Stimulated activated CD8-positive, alpha-beta memory T cell treated with anti-CD3 and anti-CD28 coated beads, Interleukin-4, amount 100 ng/mL, for 1 hour (primary cell): ENCODE results near the gene FFAR3.
"Not testable (repeated sequence)": the region's sequence is repeated elsewhere in the genome, so short reads cannot be mapped to it uniquely, and the experiment has no call there.

ENCODE experiments used
- DNase-seq, 2 donors: peaks; one replicate each; pipeline ENCODE4 v3.0.0-alpha.2; 2020; ENCODE audit warnings: low read depth in 2 of 2, low spot score in 1 of 2

FFAR3 gene

DNA sequence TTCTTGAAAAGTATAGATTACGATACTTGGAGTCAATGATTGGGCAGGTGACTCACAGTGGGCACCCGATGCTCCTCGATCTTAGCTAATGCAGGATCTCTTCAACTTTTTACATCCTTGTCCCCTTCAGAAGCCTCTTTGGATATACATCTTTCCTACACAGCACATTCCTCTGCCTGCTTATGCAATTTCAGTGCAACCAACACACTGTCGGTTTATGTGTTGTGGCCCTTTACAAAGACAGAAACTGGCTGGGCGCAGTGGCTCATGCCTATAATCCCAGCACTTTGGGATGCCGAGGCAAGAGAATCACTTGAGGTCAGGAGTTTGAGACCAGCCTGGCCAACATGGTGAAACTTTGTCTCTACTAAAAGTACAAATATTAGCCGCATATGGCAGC is 15.2 kb downstream of the FFAR3 start:
- DNase-seq, result no peak

DNA sequence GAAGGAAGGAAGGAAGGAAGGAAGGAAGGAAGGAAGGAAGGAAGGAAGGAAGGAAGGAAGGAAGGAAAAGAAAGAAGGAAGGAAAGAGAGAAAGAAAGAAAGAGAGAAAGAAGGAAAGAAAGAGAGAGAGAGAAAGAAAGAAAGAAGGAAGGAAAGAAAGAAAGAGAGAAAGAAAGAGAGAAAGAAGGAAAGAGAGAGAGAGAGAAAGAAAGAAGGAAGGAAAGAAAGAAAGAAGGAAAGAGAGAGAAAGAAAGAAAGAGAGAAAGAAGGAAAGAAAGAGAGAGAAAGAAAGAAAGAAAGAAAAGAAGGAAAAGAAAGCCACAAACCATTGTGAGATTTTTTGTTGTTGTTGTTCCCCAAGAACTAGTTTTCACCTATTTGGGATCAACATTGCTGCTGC is 15.8 kb downstream of the FFAR3 start:
- not testable (repeated sequence) for DNase-seq

DNA sequence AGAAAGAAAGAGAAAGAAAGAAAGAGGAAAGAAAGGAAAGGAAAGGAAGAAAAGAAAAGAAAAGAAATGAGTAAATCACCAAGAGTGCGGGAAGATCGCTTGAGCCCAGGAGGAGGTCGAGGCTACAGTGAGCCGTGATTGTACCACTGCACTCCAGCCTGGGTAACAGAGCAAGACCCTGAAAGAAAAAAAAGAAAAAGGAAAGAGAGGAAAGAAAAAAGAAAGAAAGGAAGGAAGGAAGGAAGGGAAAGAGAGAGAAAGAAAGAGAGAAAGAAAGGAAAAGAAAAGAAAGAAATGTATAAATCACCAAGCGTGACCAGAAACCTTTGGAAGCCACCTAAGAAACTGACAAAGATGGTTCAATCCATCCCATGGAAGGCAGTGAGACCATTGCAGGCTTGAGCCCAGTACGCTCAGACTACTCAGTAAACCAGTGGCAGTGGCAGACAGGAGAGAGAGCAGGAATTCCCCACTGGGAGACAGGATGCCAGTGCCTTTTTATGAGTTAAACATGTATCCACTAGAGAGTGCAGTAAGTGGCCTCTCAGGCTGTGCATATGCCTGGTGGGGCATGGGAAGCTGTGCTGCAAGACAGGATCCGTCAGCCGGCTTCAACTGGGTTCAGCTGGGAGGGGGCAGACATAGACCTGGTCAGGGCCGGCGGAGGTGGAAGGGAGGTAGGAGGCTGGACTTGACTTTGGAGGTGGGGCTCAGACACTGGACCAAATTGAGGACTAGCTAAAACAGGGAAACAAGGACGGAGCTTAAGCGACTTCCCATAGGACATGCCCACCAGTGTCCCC is 17.4 kb downstream of the FFAR3 start:
- DNase-seq, result no peak

DNA sequence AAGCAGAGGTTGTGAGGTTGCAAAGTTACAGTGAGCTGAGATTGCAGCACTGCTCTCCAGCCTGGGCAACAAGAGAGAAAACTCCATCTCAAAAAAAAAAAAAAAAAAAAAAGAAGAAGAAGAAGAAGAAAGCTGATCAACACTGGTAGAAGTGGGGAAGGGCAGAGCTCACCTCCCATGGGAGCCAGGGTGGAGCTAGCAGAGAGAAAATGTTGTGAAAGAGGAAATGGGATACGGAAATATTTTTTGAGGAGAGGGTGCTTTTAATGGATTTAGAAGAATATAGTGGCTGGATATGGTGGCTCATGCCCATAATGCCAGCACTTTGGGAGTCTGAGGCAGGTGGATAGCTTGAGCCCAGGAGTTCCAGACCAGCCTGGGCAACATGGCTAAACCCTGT is 19.4 kb downstream of the FFAR3 start:
- no peak for DNase-seq

DNA sequence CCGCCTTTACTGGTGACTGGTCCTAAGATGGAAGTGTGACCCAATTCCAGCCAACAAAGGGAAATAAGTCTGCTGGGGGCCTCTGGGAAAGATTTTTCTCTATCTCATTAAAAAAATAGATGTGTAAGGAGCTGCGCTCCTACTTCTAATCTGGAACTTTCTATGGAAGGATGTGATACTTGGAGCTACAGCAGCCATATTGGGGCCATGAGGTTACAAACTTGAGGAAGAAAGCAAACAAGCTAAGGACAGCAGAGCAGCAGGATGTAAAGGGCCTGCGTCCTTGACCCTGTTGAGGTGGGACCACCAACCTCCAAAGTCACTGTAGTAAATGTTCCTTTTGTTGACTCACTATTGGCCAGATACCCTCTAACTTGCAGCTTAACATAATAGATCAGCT is 20.1 kb downstream of the FFAR3 start:
- no peak for DNase-seq

DNA sequence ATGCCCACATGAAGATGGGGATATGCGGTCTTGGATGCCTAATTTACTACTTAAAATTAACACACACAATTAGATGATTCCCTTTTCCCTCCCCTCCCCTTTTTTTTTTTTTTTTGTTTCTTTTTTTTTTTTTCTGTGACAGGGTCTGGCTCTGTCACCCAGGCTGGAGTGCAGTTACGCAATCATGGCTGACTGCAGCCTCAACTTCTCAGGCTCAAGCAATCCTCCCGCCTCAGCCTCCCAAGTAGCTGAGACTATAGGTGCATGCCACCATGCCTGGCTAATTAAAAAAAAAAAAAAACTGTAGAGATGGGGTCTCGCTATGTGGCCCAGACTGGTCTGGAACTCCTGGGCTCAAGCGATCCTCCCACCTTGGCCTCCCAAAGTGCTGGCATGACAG is 21.3 kb downstream of the FFAR3 start:
- not testable (repeated sequence) for DNase-seq

DNA sequence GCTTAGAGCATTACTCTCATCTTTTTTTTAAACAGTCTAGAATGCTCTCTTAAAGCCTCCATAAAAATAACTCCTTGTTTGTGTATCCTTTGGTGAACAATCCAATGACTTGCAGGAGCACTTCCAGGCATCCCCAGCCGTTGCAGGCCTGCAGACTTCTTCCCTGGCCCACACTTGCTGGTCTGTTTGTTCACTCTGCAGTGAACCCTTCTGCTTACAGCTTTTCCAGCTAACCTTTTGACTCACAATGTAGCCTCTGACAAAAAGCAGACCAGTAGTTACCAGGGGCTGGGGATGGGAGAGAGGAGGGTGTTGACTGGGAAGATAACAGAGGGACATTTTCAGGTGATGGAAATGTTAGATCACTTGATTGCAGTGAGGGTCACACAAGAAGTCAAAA is 21.7 kb downstream of the FFAR3 start:
- no peak for DNase-seq

DNA sequence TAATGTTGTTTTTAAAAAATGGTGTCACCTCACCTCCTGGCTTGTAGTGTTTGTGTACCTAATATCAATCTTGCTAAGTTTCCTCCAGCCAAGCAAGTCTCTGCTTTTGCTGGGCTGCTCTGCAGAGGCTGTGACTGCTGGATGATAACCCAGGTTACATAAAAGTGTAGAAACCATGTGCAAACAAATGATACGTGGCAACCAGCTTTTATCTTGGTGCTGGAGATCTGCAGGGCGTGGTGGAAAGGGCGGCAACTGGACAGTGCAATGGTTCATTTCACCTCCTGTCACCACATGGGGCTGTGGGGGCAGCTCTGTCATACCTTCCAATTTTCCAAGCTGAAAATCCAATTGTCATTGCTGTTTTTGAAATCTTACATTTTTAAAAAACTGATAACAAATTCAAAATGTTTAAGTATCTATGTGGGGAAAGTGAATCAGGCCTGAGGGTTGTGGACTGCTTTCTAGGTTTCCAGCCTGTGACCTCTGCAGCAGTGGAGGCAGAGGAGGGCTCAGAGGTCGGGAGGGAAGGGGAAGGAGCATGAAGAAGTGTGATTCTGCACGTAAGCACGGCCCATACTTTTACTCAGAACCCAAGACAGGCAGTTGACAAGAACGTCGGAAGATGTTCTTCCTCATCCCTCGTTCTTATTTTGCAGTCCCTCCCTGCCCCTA is 22.3 kb downstream of the FFAR3 start:
- DNase-seq, result no peak

DNA sequence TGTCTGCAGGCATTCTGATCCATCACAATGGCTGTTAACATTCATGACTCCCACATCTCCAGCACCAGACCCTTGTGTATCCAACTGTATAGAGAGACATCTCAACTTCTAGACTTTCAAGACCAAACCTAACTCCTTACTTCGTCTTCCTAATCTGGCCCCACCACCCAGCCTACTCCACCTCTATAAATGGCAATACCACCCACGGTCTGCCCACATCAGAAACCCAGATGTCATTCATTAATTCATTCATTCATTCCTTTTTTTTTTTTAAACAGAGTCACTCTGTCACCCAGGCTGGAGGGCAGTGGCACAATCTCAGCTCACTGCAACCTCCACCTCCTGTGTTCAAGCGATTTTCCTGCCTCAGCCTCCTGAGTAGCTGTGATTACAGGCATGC is 23.1 kb downstream of the FFAR3 start:
- DNase-seq, result no peak

DNA sequence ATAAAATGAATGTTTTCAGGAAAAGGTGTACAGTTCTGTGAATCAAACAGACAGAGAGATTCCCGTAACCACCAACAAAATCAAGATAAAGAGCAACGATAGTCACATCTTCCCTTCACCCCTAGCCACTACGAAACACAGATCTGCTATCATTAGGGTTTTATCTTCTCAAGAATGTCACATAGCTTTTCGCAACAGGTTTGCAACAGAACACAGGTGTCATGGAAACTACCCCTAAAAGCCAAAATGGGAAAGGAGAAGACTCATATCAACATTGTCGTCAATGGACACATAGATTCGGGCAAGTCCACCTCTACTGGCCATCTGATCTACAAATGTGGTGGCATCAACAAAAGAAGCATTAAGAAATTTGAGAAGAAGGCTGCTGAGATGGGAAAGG is 23.7 kb downstream of the FFAR3 start:
- no peak for DNase-seq

DNA sequence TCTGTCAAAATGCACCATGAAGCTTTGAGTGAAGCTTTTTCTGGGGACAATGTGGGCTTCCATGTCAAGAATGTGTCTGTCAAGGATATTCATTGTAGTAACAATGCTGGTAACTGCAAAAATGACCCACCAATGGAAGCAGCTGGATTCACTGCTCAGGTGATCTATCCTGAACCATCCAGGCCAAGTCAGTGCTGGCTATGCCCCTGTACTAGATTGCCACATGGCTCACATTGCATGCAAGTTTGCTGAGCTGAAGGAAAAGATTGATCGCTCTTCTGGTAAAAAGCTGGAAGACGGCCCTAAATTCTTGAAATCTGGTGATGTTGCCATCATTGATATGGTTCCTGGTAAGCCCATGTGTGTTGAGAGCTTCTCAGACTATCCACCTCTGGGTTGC is 25.3 kb downstream of the FFAR3 start:
- DNase-seq, result no peak

DNA sequence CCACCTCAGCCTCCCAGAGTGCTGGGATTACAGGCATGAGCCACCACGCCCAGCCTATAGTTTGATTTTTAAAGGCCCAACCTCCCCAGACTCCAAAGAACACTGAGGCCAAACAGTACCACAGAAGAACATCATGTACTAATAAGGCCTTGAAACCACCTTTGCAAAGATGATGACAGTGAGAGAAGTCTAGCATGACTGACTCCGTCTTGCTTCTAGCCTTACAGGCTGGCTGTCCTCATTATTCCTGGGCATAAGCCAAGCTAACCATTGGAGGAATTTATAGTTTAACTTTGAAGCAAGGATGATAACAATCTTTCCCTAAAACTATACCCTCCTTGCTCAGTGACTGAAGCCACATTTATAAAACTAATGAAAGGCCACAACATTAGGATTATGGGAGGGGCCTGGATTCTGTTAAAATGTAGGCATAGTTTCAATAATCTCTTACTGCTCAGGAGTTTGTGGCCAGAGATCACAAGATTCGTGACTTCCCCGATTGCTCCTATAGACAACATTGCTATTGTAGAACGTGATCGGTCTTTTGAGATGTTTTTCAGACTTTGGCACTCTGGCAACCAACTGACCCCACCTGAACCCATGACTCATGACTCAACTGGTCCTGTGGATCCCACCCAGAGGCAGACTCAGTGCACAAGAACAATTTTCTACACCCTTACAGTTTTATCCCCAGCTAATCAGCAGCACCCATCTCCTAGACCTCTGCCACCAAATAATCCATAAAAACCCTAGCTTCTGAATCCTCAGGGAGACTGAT is 30.2 kb downstream of the FFAR3 start:
- DNase-seq, result no peak

DNA sequence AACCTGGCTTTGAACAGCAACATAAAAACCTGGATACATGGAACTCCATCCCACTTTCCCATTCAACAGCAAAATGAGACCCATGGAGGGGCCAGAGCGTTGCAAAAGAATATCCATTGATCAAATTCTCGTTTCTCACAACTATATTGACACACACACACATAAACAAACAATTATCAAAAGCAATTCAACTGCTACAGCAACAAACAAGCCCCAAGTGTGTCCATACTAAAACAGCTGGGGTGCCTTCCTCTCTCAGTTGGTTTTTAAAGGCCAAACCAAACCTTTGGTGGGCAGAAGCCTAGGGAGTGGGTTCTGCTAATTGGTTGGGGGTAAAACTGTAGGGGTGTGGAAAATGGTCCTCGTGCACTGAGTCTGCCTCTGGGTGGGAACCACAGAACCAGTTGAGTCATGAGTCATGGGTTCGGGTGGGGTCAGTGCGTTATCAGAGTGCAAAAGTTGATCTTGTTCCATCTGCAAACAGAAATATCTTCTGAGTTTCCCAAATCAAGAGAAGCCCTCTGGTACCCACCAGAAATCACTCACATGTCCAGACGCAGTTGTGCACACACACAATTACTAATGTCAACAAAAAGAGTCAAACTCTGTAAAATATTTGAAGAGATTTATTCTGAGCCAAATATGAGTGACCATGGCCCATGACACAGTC is 31.1 kb downstream of the FFAR3 start:
- DNase-seq, result no peak

DNA sequence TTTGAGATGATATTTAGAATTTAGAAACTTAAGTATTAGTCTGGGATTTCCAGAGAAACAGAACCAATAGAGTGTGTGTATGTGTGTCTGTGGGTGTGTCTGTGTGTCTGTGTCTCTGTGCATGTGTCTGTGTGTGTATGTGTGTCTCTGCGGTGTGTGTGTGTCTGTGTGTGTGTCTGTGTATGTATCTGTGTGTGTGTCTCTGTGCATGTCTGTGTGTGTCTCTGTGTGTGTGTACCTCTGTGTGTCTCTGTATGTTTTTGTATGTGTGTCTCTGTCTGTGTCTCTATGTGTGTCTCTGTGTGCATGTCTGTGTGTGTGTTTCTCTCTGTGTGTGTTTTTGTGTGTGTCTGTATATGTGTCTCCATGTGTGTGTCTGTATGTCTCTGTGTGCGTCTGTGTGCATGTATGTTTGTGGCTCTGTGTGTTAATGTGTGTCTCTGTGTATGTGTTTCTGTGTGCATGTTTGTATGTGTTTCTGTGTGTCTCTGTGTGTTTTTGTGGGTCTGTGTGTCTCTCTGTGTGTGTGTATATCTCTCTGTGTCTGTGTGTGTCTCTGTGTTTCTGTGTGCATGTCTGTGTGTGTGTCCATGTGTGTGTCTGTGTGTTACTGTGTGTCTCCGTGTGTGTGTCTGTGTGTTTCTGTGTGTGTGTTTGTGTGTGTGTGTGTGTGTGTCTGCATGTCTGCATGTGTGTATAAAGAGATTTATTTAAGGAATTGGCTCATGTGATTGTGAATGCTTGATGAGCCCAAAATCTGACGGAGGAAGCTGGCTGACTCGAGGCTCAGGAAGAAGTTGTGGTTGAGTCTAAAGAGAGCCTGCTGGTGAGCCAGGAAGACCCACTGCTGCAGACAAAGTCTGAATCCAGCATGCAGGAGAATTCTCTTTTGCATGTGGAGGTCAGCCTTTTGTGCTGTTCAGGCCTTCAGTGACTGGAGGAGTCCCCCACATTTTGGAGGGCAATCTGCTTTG is 34.8 kb downstream of the FFAR3 start:
- no peak for DNase-seq

DNA sequence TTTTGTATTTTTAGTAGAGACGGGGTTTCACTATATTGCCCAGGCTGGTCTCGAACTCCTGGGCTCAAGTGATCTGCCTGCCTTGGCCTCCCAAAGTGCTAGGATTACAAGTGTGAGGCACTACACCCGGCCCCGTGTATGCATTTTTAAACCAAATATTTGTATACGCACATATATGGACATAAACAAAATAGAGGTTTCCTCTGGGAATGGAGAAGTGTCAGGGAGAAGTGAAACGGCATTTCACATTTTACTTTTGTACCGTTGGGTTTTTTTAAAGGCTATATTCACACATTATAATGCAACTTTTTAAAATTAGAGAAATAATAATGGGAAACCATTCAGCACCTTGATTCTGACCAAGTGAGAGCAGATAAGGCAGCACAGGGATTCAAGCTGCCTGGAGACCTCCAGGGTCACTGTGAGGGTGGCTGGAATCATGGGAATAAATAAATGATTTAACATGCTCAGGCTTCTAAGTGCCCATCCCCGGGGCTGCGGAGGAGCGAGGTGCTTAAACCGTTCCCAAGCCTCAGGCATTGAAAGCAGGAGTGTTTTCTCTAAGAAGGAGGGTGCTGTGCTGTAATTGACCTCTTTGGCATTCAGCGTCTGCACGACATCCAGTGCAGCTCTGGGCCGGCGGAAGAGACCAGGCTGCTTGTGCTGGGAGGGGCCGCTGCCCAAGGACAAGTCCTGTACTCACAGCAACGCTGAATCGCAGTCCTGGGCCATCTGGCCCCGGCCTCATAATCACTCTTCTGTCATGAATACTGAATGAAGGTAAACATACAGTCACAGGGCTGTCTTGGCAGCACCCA is 37.3 kb downstream of the FFAR3 start:
- DNase-seq, result no peak

DNA sequence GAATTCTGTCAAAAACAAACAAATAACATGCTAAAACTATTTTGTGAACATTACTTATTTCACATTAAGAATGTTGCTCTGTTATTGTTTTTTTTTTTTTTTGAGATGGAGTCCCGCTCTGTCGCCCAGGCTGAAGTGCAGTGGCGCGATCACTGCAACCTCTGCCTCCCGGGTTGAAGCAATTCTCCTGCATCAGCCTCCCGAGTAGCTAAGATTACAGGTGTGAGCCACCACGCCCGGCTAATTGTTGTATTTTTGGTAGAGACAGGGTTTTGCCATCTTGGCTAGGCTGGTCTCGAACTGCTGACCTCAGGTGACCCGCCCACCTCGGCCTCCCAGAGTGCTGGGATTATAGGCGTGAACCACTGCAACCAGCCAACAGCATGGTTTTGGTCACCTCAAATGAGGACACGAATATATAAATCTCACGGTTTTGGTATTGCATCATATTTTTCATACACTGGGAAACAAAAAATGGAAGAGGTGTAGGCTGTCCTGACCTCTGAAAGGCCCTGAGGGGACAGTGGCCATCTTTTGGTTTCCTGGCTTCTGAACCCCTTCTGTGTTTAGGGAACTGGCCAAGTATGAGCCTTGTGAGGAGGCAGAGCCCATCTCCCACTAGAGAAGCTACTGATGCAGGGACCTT is 38.1 kb downstream of the FFAR3 start:
- DNase-seq, result no peak

DNA sequence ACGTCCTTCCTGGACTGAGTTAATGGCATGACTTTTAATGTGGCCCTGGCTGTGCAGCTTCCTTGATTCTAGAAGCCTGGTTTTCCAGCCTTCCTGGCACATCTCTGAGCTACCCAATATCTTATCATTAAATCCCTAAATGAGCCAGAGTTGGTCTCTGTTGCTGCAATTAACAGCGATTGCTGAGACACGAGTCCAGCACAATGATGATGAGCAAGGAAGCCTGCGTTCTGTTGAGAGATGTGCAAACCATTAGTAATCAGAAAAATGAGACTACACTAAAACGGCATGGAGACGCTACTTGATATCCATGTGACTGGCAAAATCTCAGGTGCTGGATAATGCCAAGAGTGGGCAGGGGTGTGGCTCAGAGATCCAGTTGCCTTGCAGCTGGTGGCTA is 38.8 kb downstream of the FFAR3 start:
- no peak for DNase-seq

DNA sequence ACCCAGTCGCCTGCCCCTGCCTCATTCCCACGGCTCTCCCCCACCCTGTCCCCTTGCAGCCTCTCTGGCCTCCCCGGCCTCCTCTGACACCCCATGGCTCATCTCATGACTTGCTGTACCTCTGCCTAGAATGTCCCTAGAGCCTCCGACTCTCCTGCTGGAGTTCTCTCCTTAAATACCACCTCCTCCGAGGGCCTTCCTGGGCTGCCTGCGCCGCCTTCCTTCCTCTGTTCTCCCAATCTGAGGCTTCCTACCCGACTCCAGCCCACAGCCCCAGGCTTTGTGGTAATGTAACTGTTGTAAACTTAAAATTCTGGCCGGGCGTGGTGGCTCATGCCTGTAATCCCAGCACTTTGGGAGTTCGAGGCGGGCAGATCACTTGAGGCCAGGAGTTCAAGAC is 40.3 kb downstream of the FFAR3 start:
- DNase-seq, result no peak

DNA sequence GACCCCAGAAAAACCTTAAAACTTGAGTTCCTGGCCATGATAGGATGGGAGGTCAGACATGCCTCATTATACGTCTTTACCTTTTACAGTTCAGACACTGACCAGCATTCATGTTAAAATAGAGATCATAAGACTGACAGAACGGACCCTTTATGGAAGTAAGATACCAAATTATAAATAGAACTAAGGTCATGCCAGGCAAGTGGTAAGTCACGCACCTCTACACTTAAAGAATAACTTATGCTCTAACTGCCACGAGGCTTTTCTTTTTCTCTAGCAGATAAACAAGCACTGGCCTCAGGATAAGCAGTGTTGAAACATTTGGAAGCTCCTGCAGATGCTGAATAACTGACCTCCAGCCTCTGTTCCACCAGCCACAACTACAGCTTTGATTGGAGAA is 41.0 kb downstream of the FFAR3 start:
- no peak for DNase-seq
